Activated CD8-positive, alpha-beta memory T cell treated with anti-CD3 and anti-CD28 coated beads, Interleukin-2, amount 50 U/mL, for 48 hours (primary cell): ENCODE measurements around the gene CORO6.
"Not testable (repeated sequence)": the region's sequence is repeated elsewhere in the genome, so short reads cannot be mapped to it uniquely, and the experiment has no call there.

ENCODE experiments used
- DNase-seq: peaks from one replicate; pipeline ENCODE4 v3.0.0-alpha.2; 2020

Gene CORO6

GRCh38 chr17:29622337-29623282, at the start of gene CORO6:
CORO6 (minus strand) TSS chr17:29622912; CDS start chr17:29621421, 1,491 bp downstream.
- DNase-seq = peak; percentile 91

- no peak for DNase-seq
Measured at GRCh38 chr17:29671661-29672060, 48.9 kb upstream of the CORO6 start.

- no peak for DNase-seq
Measured at GRCh38 chr17:29669266-29669665, 46.6 kb upstream of the CORO6 start.

DNA sequence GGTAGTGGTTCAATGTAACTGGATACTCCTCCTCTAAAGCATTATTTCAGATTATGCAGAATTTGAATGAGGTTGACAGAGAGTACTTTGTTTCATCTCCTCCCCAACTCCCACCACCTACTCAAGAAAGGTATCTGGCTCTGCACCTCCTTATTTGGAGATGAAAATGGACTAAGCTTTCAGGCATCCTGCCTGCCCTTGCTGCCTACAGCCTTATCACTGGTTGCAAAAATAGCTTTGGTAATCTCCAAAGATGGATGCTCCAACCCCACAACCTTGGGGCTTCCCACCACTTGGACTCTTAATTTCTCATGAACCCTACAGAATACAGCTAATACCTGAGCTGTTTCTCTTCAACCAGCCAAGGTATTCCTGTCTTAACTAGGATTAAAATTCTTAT, 45.3 kb upstream of the CORO6 start:
- DNase-seq = no peak

DNA sequence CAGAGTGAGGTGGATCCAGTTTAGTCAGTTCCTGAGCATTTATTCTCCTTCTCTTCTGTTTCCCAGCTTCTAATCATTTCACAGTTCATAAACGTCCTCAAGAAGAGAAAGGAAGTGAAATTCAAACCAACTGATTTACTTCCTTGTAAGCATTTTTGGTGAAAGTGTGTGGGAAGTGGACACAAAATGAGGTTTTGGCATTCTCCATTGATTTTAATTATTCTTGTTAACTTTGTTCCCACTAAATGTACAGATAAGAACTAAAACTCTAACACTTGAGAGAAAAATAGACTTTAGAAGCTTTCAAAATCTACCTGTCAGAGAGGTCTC, 42.7 kb upstream of the CORO6 start:
- DNase-seq = no peak

DNA sequence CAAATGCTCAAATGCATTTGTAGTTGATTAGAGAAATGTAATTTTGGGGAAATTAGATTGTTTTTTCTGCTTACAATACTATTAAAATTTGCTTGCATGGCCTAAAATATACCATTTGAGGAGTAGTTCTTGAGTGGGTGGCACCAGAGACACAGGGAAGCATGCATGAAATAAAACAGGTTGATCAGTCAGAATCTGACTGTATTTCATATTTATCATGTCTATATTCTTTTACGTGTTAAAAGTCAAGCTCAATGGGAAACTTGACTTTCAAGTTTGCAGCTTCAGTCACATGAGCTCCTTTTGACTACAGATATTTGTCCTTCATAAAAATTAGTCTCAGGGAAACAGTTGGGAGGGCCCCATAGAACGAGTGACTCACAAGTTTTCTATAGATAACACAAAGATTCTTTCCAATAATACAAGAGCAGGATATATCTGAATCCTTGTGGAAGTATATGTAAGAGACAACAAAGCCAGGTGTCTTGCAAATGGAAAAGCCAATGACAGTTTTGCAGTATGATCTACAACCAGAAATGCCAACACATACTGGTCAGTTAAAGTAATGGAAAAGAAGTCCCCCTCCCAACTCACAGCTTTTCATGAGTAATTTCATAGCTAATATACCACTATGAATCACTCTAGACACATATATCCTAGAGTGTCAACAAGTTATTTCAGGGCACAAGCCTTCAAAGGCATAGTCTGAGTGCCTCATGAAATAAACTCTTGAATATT, 42.2 kb upstream of the CORO6 start:
- no peak for DNase-seq

GRCh38 chr17:29663155-29663554, 40.4 kb upstream of the CORO6 start:
- DNase-seq = no peak

DNA sequence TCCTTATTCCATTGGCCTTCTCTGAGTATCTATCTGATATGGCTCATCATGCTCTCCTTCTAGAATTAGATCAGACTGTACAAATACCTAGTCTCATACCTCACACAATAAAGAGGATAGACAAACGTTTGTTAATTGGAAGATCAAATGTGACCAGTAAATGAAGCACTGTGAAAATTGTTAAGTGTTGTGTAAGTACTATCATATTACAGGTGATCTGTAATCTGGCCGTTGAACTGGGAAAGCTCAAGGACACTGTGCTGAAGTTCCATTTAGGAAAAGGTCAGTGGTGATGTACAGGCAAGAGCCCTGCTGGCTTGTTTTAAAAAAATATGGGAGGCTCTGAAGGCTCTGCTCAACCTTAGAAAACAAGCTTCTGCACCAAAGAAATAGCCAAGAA, 38.5 kb upstream of the CORO6 start:
- DNase-seq = no peak

DNA sequence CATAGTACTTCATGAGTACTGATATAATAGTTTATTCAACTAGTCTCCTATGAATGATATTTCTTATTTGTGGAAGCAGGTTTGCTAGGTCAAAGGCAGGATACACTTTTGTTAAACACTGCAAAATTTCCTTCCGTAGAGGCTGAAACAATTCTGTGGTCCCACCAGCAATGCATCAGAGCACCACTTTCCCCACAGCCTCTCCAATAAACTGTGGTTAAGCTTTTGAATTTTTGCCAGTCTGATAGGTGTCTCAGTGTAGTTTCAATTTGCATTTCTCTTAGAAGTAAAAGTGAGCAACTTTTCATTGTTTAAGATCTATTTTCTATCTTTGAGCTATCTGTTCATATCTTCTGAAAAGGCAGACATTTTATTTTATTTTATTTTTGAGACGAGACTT, 36.4 kb upstream of the CORO6 start:
- no peak for DNase-seq

GRCh38 chr17:29655323-29655722, 32.6 kb upstream of the CORO6 start:
- no peak for DNase-seq

GRCh38 chr17:29653995-29654714, 31.4 kb upstream of the CORO6 start:
- DNase-seq = no peak

GRCh38 chr17:29652976-29653375, 30.3 kb upstream of the CORO6 start:
- DNase-seq = no peak

GRCh38 chr17:29651913-29652312, 29.2 kb upstream of the CORO6 start:
- not testable (repeated sequence) for DNase-seq

GRCh38 chr17:29650396-29650795, 27.7 kb upstream of the CORO6 start:
- DNase-seq = no peak

DNA sequence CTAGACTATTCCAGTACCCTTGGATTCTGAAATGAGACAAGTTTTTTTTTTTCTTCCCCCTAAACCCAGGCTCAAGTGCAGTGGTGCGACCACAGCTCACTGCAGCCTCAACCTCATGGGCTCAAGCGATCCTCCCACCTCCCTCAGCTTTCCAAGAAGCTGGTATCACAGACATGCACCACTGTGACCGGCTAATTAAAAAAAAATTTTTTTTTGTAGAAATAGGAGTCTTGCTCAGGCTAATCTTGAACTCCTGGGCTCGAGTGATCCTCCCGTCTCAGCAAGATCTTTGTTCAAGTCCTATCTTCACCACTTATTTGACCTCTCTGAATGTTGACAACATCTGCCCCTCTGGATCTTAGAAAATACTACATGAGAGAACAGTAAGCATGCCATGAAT, 26.6 kb upstream of the CORO6 start:
- no peak for DNase-seq

DNA sequence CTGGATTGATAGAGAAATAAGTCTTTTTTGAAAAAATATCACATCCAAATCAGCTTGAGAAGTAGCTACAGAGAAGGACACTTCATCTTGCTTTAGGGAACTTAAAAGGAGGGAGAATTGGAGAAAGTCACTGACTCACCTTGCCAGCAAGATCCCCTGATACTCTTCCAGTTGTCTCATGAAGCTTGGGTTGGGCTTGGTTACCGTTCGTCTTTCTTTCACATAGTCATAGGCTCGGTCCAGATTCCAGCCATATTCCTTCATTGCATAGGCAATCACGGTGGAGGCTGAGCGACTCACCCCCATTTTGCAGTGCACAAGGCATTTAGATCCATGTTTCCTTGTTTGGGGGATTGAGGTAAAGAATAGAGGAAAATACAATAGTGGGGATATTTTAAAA, 25.3 kb upstream of the CORO6 start:
- no peak for DNase-seq

DNA sequence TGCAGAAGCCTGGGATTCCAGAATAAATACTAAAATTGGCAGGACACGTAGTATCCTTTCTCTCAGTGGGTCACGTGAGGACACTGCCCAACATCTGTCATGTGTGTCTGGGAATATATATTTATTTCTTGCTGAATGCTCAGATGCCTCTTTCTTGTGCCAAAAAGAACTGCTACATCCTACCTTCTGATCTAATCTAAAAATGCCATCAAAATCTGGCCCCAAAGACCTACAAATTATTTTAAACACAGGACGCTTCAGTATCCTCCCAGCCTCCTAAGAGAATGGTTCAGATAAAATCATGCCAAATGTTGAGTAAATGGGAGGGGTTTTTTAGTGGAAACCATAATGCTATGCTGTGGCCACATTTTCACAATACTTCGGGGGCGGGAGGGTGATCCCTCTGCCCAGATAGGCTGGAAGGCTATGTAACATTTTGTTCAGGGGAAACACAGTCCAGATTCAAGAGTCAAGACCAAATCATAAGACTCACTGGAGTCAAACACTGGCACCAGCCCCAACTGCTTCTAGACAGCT, 22.9 kb upstream of the CORO6 start:
- no peak for DNase-seq

GRCh38 chr17:29643817-29644160, 21.1 kb upstream of the CORO6 start:
- DNase-seq = no peak

DNA sequence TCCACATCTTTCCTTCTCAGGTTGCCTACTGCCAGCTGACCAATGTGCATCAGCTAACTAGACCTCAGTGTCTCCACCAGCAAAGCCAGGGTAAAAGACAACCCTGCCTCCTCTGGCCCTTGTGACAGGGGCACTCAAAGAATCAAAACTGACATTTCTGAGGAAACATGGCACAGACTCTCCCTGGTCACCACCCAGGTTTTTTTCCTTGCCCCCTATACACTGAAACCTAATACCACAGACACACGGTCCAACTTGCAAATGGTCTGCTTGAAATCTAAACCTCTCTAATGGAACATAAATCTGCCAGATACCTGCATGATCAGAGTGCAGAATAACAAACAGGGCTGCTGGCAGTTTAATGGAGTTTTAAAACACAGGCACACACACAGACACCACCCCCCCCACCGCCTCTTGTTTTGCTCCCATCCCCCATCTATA, 19.5 kb upstream of the CORO6 start:
- DNase-seq = no peak

- no peak for DNase-seq
Measured at GRCh38 chr17:29640981-29641642, 18.4 kb upstream of the CORO6 start.

- no peak for DNase-seq
Measured at GRCh38 chr17:29640413-29640812, 17.7 kb upstream of the CORO6 start.

GRCh38 chr17:29633886-29634285, 11.2 kb upstream of the CORO6 start:
- no peak for DNase-seq
